IPS DF 6.9 (cell line): ENCODE measurements around the gene HLA-DOB.
"Not testable (repeated sequence)": the region's sequence is repeated elsewhere in the genome, so short reads cannot be mapped to it uniquely, and the experiment has no call there.

Source experiments
- DNase-seq: peaks from one replicate; pipeline ENCODE4 v3.0.0-alpha.2; 2013; ENCODE audit warnings: low read depth, low spot score
- H3K27ac ChIP-seq: one replicate; pipeline ENCODE4 v1.5.1; 2013; ENCODE audit warnings: low read length, control low read depth
- H3K27me3 ChIP-seq: 2 replicates; pipeline ENCODE4 v1.6.1; 2013; ENCODE audit warnings: mild to moderate bottlenecking, low read length; ENCODE audit not compliant: control insufficient read depth, insufficient read depth
- H3K36me3 ChIP-seq: 2 replicates; pipeline ENCODE4 v1.6.1; 2013; ENCODE audit warnings: low read length; ENCODE audit not compliant: control insufficient read depth, insufficient read depth
- H3K4me1 ChIP-seq: 2 replicates; pipeline ENCODE4 v1.6.1; 2013; ENCODE audit warnings: low read length; ENCODE audit not compliant: control insufficient read depth, insufficient read depth
- H3K4me3 ChIP-seq: 2 replicates; pipeline ENCODE4 v1.5.1; 2013; ENCODE audit warnings: mild to moderate bottlenecking, low read length
- H3K9me3 ChIP-seq: 2 replicates; pipeline ENCODE4 v1.6.1; 2013; ENCODE audit warnings: low read length, inconsistent platforms; ENCODE audit not compliant: control insufficient read depth, insufficient read depth
- WGBS: extraction: QIAGEN DNeasy Blood & Tissue Kit; methylation state at CpG from one replicate; pipeline ENCODE4 v1.1.7; 2013; ENCODE audit warnings: mixed read lengths, missing lambda C conversion rate; ENCODE audit not compliant: insufficient read length, insufficient coverage; 5-methylcytosine and 5-hydroxymethylcytosine counted together

The HLA-DOB gene

GRCh38 chr6:32790306-32790705 lies 26.5 kb downstream of the HLA-DOB start:
- no peaks in the 10 kb centered on the region for H3K9me3 ChIP-seq
- no peak overlapping the region for H3K27ac ChIP-seq
- H3K4me1 ChIP-seq = no peaks in the 10 kb centered on the region
- no peaks in the 10 kb centered on the region for H3K36me3 ChIP-seq
- no peak for DNase-seq
- no CpG with 5 or more reads among the region's 2 CpGs for WGBS
- no peaks in the 10 kb centered on the region for H3K27me3 ChIP-seq
- H3K4me3 ChIP-seq = no peak overlapping the region

GRCh38 chr6:32785781-32786533 lies 30.8 kb downstream of the HLA-DOB start:
- no peaks in the 10 kb centered on the region for H3K27me3 ChIP-seq
- WGBS = no CpG with 5 or more reads among the region's 5 CpGs
- peak; percentile 41 for DNase-seq
- no peaks in the 10 kb centered on the region for H3K4me1 ChIP-seq
- H3K9me3 ChIP-seq = no peaks in the 10 kb centered on the region
- no peak overlapping the region for H3K4me3 ChIP-seq
- H3K27ac ChIP-seq = no peak overlapping the region
- no peaks in the 10 kb centered on the region for H3K36me3 ChIP-seq

- H3K36me3 ChIP-seq, H3K27ac ChIP-seq, H3K27me3 ChIP-seq, H3K9me3 ChIP-seq, DNase-seq, H3K4me3 ChIP-seq, H3K4me1 ChIP-seq: not testable (repeated sequence)
These were observed 33.9 kb downstream of the HLA-DOB start for GRCh38 chr6:32782923-32783322.

GRCh38 chr6:32779036-32779435 lies 37.8 kb downstream of the HLA-DOB start:
- H3K4me1 ChIP-seq = no peaks in the 10 kb centered on the region
- H3K9me3 ChIP-seq = no peaks in the 10 kb centered on the region
- no peaks in the 10 kb centered on the region for H3K27me3 ChIP-seq
- DNase-seq = no peak
- H3K4me3 ChIP-seq = no peak overlapping the region
- no peaks in the 10 kb centered on the region for H3K36me3 ChIP-seq
- no peak overlapping the region for H3K27ac ChIP-seq

GRCh38 chr6:32775071-32775470 lies 41.7 kb downstream of the HLA-DOB start:
- H3K27me3 ChIP-seq = no peaks in the 10 kb centered on the region
- no peaks in the 10 kb centered on the region for H3K9me3 ChIP-seq
- no peak overlapping the region for H3K27ac ChIP-seq
- no peak overlapping the region for H3K4me3 ChIP-seq
- WGBS = no CpG with 5 or more reads among the region's 1 CpG
- H3K4me1 ChIP-seq = no peaks in the 10 kb centered on the region
- H3K36me3 ChIP-seq = no peaks in the 10 kb centered on the region
- DNase-seq = no peak

- Histone ChIP-seq H3K27me3 (no peaks in the 10 kb centered on the region), H3K36me3 (no peaks in the 10 kb centered on the region), H3K4me1 (no peaks in the 10 kb centered on the region), H3K4me3 (no peak overlapping the region), H3K27ac (no peak overlapping the region), H3K9me3 (no peaks in the 10 kb centered on the region)
- no CpG with 5 or more reads among the region's 1 CpG for WGBS
- no peak for DNase-seq
These were observed 42.4 kb downstream of the HLA-DOB start for GRCh38 chr6:32774426-32774825.

GRCh38 chr6:32772656-32773055 lies 44.1 kb downstream of the HLA-DOB start:
- no peaks in the 10 kb centered on the region for H3K9me3 ChIP-seq
- no peak for DNase-seq
- H3K4me1 ChIP-seq = no peaks in the 10 kb centered on the region
- WGBS = no CpG with 5 or more reads among the region's 1 CpG
- no peak overlapping the region for H3K27ac ChIP-seq
- no peak overlapping the region for H3K4me3 ChIP-seq
- no peaks in the 10 kb centered on the region for H3K36me3 ChIP-seq
- no peaks in the 10 kb centered on the region for H3K27me3 ChIP-seq

GRCh38 chr6:32764048-32764447 lies 52.8 kb downstream of the HLA-DOB start:
- WGBS = no CpG with 5 or more reads among the region's 1 CpG
- H3K27me3 ChIP-seq = no peaks in the 10 kb centered on the region
- H3K27ac ChIP-seq = no peak overlapping the region
- no peaks in the 10 kb centered on the region for H3K4me1 ChIP-seq
- H3K4me3 ChIP-seq = no peak overlapping the region
- DNase-seq = no peak
- H3K9me3 ChIP-seq = no peaks in the 10 kb centered on the region
- H3K36me3 ChIP-seq = no peaks in the 10 kb centered on the region

- no peaks in the 10 kb centered on the region for H3K9me3 ChIP-seq
- DNase-seq = no peak
- no peak within 1 kb of the TSS for H3K4me3 ChIP-seq
- no CpG with 5 or more reads among the region's 4 CpGs for WGBS
- no peak within 1 kb of the TSS for H3K27ac ChIP-seq
- H3K4me1 ChIP-seq = no peaks in the 10 kb centered on the region
- H3K36me3 ChIP-seq = no peaks in the 10 kb centered on the region
- no peaks in the 10 kb centered on the region for H3K27me3 ChIP-seq
These were observed 53.4 kb downstream of the HLA-DOB start, which contains the start of gene HLA-DQB2 for GRCh38 chr6:32763421-32763820. HLA-DQB2 (minus strand) TSS chr6:32763532; CDS start chr6:32763470, 62 bp downstream.
